Progenitor cell of endocrine pancreas (in vitro differentiated cells): ENCODE data around the gene ASPRV1. TPM values are rescaled to one million over a fixed set of nuclear protein-coding genes. Genes with fewer than 3 reads are reported as not detected.

Experiments
- DNase-seq: peaks from one replicate; pipeline ENCODE4 v3.0.0; 2021; ENCODE audit warnings: low spot score; ENCODE audit not compliant: unreplicated experiment
- H3K27ac Mint-ChIP-seq: 2 replicates; pipeline ENCODE4 v1.8.0; 2021; ENCODE audit warnings: mild to moderate bottlenecking, moderate library complexity, mixed read lengths
- H3K27me3 Mint-ChIP-seq: 2 replicates; pipeline ENCODE4 v1.8.0; 2021; ENCODE audit warnings: mixed read lengths
- H3K36me3 Mint-ChIP-seq: 2 replicates; pipeline ENCODE4 v1.8.0; 2022; ENCODE audit warnings: mixed read lengths; ENCODE audit not compliant: insufficient read depth
- H3K4me1 Mint-ChIP-seq: 2 replicates; pipeline ENCODE4 v1.8.0; 2021; ENCODE audit warnings: low read depth, mixed read lengths
- H3K4me3 Mint-ChIP-seq: 2 replicates; pipeline ENCODE4 v1.8.0; 2021; ENCODE audit warnings: low read depth, mild to moderate bottlenecking, moderate library complexity, mixed read lengths
- H3K9me3 Mint-ChIP-seq: 2 replicates; pipeline ENCODE4 v1.8.0; 2021; ENCODE audit warnings: low read depth, mixed read lengths
- total RNA-seq: library from RNA; stranded (reverse); gene quantifications from 2 replicates; pipeline ENCODE4 v1.2.1, GENCODE V29; 2021
- TF ChIP-seq, protein P1 (sequence below): fragments of 200-600 bp; sonication (generic); IDR thresholded peaks from one replicate; pipeline ENCODE4 v1.5.0; 2021; ENCODE audit warnings: antibody characterized with exemption, mild to moderate bottlenecking; ENCODE audit not compliant: unreplicated experiment

ASPRV1 gene
- total RNA-seq, 1 donor from 2014 or later, result 1.1 TPM

- DNase-seq, result no peak
- TF ChIP-seq, protein P1, sequence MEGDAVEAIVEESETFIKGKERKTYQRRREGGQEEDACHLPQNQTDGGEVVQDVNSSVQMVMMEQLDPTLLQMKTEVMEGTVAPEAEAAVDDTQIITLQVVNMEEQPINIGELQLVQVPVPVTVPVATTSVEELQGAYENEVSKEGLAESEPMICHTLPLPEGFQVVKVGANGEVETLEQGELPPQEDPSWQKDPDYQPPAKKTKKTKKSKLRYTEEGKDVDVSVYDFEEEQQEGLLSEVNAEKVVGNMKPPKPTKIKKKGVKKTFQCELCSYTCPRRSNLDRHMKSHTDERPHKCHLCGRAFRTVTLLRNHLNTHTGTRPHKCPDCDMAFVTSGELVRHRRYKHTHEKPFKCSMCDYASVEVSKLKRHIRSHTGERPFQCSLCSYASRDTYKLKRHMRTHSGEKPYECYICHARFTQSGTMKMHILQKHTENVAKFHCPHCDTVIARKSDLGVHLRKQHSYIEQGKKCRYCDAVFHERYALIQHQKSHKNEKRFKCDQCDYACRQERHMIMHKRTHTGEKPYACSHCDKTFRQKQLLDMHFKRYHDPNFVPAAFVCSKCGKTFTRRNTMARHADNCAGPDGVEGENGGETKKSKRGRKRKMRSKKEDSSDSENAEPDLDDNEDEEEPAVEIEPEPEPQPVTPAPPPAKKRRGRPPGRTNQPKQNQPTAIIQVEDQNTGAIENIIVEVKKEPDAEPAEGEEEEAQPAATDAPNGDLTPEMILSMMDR, result no peak
- Mint-ChIP-seq H3K4me3 (no peak overlapping the region), H3K27me3 (peaks cover 3% of the 10 kb centered on the region), H3K27ac (peak overlapping the region; percentile 62), H3K9me3 (no peaks in the 10 kb centered on the region), H3K4me1 (peaks cover 2% of the 10 kb centered on the region), H3K36me3 (no peaks in the 10 kb centered on the region)
These were observed 16.6 kb upstream of the ASPRV1 start for GRCh38 chr2:69977906-69978482.

DNA sequence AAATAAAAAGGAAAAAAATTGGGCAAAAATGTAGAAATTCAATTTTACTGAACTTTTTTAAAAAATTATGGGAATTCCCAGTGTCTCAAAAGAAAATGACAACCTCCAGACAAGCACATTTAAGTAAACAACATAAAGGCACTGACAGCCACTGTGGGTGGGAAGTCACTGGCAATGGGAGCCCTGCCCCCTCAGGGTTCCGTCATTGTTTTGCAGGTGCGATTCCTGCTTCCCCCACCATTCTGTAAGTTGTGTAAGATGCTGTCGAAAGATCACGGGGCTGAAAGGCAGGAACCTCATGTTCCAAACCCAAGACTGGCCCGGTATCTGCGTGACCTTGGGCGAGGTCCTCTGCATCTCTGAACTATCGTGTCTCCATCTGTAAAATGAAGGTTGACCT lies 15.8 kb upstream of the ASPRV1 start:
- no peaks in the 10 kb centered on the region for H3K9me3 Mint-ChIP-seq
- no peaks in the 10 kb centered on the region for H3K36me3 Mint-ChIP-seq
- TF ChIP-seq, protein P1, result no peak
- peaks cover 3% of the 10 kb centered on the region for H3K27me3 Mint-ChIP-seq
- H3K27ac Mint-ChIP-seq, result no peak overlapping the region
- H3K4me1 Mint-ChIP-seq, result peaks cover 2% of the 10 kb centered on the region
- H3K4me3 Mint-ChIP-seq, result no peak overlapping the region
- no peak for DNase-seq

- no peaks in the 10 kb centered on the region for H3K36me3 Mint-ChIP-seq
These were observed 14.5 kb upstream of the ASPRV1 start for GRCh38 chr2:69975853-69976462.

GRCh38 chr2:69975136-69975852 lies 13.9 kb upstream of the ASPRV1 start:
- Mint-ChIP-seq H3K27me3 (peaks cover 4% of the 10 kb centered on the region), H3K9me3 (no peaks in the 10 kb centered on the region), H3K4me3 (no peak overlapping the region), H3K27ac (no peak overlapping the region), H3K36me3 (no peaks in the 10 kb centered on the region), H3K4me1 (peaks cover 2% of the 10 kb centered on the region)
- no peak for DNase-seq
- TF ChIP-seq, protein P1, result no peak

More at GRCh38 chr2:69975853-69976462, 14.5 kb upstream of the ASPRV1 start:
- H3K27ac Mint-ChIP-seq, result no peak overlapping the region
- H3K4me1 Mint-ChIP-seq, result peaks cover 2% of the 10 kb centered on the region
- no peak overlapping the region for H3K4me3 Mint-ChIP-seq
- TF ChIP-seq, protein P1, result no peak
- no peaks in the 10 kb centered on the region for H3K9me3 Mint-ChIP-seq
- DNase-seq, result no peak
- peaks cover 3% of the 10 kb centered on the region for H3K27me3 Mint-ChIP-seq

GRCh38 chr2:69973335-69973735 lies 11.9 kb upstream of the ASPRV1 start:
- H3K4me1 Mint-ChIP-seq, result peaks cover 2% of the 10 kb centered on the region
- H3K27ac Mint-ChIP-seq, result no peak overlapping the region
- H3K4me3 Mint-ChIP-seq, result no peak overlapping the region
- H3K36me3 Mint-ChIP-seq, result no peaks in the 10 kb centered on the region
- no peak for DNase-seq
- TF ChIP-seq, protein P1, result no peak
- H3K27me3 Mint-ChIP-seq, result peaks cover 7% of the 10 kb centered on the region
- H3K9me3 Mint-ChIP-seq, result no peaks in the 10 kb centered on the region
